GM20000 (cell line): Measurements from ENCODE around the gene MYORG.

ENCODE experiments used
- DNase-seq: peaks from one replicate; pipeline ENCODE4 v3.0.0; 2012; ENCODE audit warnings: low spot score
- TF ChIP-seq, protein P1 (sequence below): IDR thresholded peaks from 2 replicates; pipeline ENCODE4 v1.5.1; 2012; ENCODE audit warnings: mild to moderate bottlenecking, control low read depth; ENCODE audit errors: extremely low read depth, missing control alignments

MYORG gene

DNA sequence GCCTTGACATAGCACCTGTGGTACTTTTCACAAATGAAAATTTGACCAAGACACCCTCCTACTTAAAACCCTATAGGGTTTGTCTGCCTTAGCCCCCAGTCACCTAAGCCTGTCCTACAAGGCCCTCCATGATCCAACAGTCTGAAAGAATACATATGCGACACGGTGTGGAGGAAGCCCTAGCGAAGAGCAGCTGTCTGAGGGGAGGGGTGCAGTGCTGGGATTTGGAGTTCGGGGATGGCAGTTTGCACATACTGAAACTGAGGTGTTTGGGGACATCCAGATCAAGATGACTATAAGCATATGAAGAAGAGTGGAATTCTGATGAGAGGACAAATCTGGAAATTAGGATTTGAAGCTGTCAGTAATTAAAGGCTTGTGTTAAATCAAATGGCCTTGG is 7.2 kb upstream of the MYORG start:
- TF ChIP-seq, protein P1, sequence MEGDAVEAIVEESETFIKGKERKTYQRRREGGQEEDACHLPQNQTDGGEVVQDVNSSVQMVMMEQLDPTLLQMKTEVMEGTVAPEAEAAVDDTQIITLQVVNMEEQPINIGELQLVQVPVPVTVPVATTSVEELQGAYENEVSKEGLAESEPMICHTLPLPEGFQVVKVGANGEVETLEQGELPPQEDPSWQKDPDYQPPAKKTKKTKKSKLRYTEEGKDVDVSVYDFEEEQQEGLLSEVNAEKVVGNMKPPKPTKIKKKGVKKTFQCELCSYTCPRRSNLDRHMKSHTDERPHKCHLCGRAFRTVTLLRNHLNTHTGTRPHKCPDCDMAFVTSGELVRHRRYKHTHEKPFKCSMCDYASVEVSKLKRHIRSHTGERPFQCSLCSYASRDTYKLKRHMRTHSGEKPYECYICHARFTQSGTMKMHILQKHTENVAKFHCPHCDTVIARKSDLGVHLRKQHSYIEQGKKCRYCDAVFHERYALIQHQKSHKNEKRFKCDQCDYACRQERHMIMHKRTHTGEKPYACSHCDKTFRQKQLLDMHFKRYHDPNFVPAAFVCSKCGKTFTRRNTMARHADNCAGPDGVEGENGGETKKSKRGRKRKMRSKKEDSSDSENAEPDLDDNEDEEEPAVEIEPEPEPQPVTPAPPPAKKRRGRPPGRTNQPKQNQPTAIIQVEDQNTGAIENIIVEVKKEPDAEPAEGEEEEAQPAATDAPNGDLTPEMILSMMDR = no peak
- no peak for DNase-seq

DNA sequence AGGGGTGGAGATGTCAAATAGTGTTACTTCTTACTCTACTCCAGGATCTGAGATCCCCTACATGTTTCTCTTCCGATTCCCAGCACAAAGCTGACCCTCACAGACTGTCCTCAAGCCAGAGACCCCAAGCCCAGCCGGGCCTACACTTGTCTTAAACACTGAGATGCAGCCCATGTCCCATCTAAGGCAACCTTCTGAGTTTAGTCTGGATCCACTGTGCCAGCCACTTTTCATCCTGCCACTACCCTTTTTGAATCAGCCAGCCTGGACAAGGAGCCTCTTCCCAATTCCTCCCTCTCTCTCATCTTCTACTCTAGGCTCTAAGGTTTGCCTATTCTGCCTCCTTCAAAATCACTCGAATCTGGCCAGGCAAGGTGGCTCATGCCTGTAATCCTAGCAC is 6.2 kb upstream of the MYORG start:
- no peak for DNase-seq
- TF ChIP-seq, protein P1 = no peak

DNA sequence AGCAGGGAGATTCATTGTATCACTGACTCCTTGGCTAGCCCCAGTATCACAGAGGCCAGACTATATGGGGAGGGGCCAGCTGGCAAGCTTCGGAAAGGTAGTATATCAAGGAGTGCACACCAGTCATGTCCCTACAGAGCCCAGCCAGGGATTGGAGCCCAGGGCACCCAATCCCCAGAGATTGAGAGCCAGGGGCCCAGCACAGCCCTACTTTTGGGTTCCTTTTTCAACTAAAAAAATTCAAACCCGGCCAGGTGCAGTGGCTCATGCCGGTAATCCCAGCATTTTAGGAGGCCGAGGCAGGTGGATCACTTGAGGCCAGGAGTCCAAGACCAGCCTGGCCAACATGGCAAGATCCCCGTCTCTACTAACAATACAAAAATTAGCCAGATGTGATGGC is 5.4 kb upstream of the MYORG start:
- DNase-seq = no peak
- TF ChIP-seq, protein P1 = no peak

DNA sequence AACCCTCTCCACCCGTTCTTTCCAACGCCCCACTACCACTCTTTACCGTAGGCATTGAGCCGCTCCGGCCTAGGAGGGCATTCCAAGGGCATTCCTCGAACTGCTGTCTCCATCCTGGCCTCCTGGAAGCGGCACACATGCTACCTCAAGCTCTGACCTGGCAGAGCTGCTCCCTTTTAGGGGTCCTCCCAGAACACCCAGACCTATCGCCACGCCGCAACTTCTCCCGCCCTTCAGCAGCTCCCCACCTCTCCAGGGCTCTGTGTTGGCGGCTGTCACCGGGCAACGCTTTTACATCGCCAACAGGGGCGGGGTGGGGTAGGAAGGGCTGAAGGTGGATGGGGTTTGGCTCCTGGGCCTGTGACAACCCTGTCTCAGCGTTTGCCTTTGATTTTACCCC is 4.6 kb upstream of the MYORG start:
- no peak for DNase-seq
- TF ChIP-seq, protein P1 = no peak

DNA sequence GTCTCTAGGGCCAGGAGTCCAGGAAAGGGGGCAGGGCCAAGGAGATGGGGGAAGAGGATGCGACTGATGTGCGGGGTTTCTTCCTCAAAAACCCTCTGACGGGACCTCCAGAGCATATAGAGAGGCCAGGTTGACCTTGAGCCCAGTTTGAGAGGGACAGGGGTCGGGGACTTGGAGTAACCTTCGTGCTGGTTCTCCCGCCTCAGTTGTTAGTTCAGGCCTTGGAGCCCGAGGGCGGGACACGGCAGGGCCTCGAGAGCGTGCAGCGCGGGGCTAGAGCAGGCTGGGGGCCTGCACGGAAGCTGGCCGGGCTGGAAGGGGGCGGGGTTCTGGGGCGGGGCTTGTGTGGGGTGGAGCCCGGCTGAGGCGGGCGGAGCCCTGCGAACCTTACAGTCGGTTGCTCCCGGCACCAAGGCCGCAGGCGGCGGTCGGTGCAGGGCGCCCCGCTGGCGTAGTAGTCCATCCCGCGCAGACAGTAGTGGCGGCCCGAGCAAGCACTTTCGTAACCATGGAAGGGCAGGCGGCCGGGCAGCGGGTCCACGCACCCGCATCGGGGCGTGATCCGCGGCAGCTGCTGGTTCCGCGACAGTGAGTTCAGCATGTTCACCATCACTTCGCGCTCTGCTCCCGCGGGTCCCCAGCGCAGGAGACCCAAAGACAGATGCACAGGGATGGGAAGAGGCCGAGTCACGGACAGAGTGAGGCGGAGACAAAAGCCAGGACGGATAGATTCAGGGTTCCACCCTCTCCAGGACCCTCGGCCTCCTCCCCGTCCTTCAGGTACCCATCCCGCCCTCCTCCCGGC is 4.0 kb upstream of the MYORG start:
- TF ChIP-seq, protein P1 = no peak
- DNase-seq = peak; percentile 93

DNA sequence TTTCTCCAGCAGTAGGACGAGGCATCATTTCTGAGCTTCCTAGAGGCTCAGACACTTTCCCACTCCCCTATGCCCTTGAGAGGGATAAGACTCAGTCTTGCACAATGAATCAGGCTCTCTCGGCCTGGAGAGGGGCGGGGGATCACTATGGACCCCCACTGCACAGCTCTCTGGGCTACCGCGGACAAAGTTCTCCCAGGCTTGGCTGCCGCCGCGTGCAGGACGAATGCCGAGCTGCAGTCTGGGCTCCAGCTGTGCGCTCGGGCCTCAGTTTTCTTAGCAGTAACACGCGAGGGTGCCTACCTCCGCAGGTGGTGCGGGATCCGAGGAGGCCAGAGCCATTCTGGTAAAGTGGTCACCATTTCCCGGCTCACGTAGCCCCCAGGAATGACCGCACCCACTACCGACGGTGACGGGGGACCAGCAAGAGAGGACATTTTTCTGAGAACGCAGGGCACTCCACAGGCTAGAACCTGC is 3.4 kb upstream of the MYORG start:
- TF ChIP-seq, protein P1 = no peak
- DNase-seq = no peak

DNA sequence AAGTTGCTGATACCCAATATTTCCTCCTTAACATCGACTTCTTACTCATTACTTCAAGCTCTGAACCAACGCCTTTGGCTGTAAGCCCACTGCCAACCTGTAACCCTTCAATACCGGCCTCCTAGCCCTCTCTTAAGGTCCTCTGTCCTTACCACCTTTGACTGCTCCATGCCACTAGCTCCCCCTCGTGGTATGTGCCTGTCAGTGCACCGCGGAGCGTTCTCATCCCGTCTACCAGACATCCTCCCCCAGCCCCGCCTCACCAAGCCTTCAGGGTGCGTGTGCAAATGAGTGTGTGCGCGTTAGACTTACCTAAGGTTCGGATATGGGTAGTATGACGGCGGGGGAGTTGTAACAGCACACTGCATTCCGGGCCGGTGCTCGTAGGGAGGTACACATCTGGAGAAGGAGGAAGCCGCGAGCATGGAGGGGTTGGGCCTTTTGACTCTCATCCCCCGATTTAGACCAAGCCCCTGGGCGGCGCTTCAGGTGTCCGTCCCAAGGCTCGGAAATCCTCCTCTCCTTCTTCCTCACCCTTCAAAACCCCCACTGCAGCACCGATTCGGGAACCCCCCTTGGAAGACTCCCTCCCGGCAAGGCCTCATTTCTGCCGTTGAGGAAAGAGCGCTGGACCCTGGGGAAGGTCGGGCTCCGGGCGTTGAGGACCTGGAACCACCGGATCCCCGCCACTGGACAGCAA is 2.8 kb upstream of the MYORG start:
- peak; percentile 93 for DNase-seq
- TF ChIP-seq, protein P1 = peak; percentile 95
